Type B pancreatic cell (in vitro differentiated cells): ENCODE measurements around the gene KLK1. TPM values are rescaled to one million over a fixed set of nuclear protein-coding genes. Genes with fewer than 3 reads are reported as not detected.
A peak's percentile ranks its signal among the peaks of the same experiment; 100 is the strongest.

Source experiments
- DNase-seq: peaks from one replicate; pipeline ENCODE4 v3.0.0; 2021; ENCODE audit warnings: mixed read lengths; ENCODE audit not compliant: unreplicated experiment; ENCODE audit errors: extremely low spot score
- H3K27ac Mint-ChIP-seq: 2 replicates; pipeline ENCODE4 v1.8.0; 2021; ENCODE audit warnings: mild to moderate bottlenecking, mixed read lengths
- H3K27me3 Mint-ChIP-seq: 2 replicates; pipeline ENCODE4 v1.8.0; 2021; ENCODE audit warnings: mixed read lengths
- H3K36me3 Mint-ChIP-seq: 2 replicates; pipeline ENCODE4 v1.8.0; 2021; ENCODE audit warnings: mixed read lengths
- H3K4me1 Mint-ChIP-seq: one replicate; pipeline ENCODE4 v1.8.0; 2021; ENCODE audit warnings: mixed read lengths; ENCODE audit not compliant: unreplicated experiment
- H3K4me3 Mint-ChIP-seq: 2 replicates; pipeline ENCODE4 v1.8.0; 2021; ENCODE audit warnings: mild to moderate bottlenecking, mixed read lengths
- H3K9me3 Mint-ChIP-seq: 2 replicates; pipeline ENCODE4 v1.8.0; 2021; ENCODE audit warnings: mixed read lengths
- total RNA-seq: library from RNA; stranded (reverse); gene quantifications from 2 replicates; pipeline ENCODE4 v1.2.1, GENCODE V29; 2021; ENCODE audit warnings: low replicate concordance
- TF ChIP-seq, protein P1 (sequence below): fragments of 200-600 bp; sonication (generic); conservative IDR thresholded peaks from 2 replicates; pipeline ENCODE4 v1.5.0; 2021; ENCODE audit warnings: antibody characterized with exemption, mild to moderate bottlenecking

Gene KLK1
- total RNA-seq, 1 donor from 2014 or later = 1.5 TPM

DNA sequence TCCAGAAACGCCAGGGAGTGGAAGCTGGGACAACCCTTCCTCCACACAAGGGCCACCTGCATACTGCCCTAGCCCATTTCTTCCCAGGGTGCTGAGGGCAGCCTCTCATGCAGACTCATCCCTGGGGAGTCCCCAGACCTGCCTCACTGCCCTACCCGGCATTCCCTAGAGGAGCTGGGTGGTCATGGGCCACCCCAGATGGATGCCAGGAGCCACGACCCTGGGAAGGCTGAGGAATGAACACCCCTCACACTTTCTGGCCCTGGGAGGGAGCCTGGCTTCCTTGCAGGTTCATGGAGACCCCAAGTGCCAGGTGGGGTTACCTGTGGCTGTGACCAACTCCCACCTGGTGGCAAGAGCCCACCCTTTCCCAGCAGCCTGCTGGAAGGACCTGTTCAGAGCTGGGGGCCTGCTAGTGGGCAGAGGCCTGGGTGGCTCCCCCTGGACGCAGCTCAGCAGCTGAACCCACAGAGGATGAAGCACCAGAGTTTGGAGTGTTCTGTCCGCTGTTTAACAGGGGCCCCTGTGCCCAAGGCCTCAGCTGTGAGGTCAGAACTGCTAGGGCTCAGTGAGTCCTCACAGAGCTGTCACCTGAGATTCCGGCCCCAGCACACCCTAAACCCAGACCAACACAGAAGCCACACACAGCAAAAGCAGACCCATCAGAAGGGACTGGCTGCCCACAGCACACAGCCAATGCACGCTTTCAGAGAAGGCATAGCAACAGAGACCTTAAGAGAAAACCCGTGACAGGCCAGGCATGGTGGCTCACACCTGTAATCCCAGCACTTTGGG is 26.8 kb downstream of the KLK1 start:
- TF ChIP-seq, protein P1, sequence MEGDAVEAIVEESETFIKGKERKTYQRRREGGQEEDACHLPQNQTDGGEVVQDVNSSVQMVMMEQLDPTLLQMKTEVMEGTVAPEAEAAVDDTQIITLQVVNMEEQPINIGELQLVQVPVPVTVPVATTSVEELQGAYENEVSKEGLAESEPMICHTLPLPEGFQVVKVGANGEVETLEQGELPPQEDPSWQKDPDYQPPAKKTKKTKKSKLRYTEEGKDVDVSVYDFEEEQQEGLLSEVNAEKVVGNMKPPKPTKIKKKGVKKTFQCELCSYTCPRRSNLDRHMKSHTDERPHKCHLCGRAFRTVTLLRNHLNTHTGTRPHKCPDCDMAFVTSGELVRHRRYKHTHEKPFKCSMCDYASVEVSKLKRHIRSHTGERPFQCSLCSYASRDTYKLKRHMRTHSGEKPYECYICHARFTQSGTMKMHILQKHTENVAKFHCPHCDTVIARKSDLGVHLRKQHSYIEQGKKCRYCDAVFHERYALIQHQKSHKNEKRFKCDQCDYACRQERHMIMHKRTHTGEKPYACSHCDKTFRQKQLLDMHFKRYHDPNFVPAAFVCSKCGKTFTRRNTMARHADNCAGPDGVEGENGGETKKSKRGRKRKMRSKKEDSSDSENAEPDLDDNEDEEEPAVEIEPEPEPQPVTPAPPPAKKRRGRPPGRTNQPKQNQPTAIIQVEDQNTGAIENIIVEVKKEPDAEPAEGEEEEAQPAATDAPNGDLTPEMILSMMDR = no peak
- H3K36me3 Mint-ChIP-seq = peaks cover 6% of the 10 kb centered on the region
- H3K4me1 Mint-ChIP-seq = peaks cover 6% of the 10 kb centered on the region
- H3K4me3 Mint-ChIP-seq = no peak overlapping the region
- no peak overlapping the region for H3K27ac Mint-ChIP-seq
- DNase-seq = no peak
- H3K27me3 Mint-ChIP-seq = no peaks in the 10 kb centered on the region
- H3K9me3 Mint-ChIP-seq = no peaks in the 10 kb centered on the region

DNA sequence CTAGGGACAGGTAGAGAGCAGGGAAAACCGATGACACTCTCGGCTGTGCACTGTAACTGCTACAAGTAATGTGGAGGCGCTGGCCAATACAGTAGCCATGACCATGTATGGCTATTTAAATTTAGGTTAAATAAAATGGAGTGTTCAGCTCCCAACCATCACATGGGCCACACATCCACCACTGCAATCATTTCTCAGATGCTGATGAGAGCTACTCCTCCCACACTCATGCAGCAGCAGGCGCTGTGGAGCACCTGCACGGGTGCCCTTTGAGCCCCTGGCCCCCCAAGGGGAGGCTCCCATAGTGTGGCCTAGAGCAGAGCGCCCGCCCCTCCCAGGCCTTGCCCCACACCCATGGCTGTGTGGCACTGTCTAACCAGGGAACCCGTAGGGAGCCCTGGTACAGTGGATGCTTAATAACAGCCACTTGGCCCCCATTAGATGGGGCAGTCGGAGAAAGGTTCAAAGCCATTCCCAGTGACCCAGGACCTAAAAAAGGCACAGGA is 27.4 kb downstream of the KLK1 start:
- Mint-ChIP-seq H3K27me3 (no peaks in the 10 kb centered on the region), H3K4me1 (peaks cover 4% of the 10 kb centered on the region), H3K27ac (no peak overlapping the region), H3K9me3 (no peaks in the 10 kb centered on the region), H3K4me3 (no peak overlapping the region), H3K36me3 (peaks cover 5% of the 10 kb centered on the region)
- TF ChIP-seq, protein P1 = no peak
- DNase-seq = no peak

DNA sequence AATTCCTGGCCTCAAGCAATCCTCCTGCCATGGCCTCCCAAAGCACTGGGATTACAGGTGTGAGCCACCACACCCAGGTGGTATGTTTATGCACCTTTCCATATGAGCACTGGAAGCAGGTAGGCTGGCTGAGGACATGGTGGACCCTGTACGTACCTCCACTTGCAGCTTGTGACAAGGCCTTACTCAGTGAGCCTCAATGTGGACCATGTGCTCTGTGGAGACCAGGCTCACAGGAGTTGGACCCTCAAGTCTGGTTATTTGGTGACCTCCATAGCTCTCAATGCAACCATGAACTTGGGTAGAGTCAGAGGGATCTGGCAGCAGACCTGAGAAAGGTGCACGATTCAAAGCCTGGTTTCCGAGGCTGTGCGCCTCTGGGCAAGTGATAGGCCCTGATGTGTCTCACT is 27.9 kb downstream of the KLK1 start:
- DNase-seq = no peak
- TF ChIP-seq, protein P1 = no peak
- no peaks in the 10 kb centered on the region for H3K9me3 Mint-ChIP-seq
- no peaks in the 10 kb centered on the region for H3K36me3 Mint-ChIP-seq
- no peak overlapping the region for H3K4me3 Mint-ChIP-seq
- H3K27ac Mint-ChIP-seq = no peak overlapping the region
- H3K4me1 Mint-ChIP-seq = no peaks in the 10 kb centered on the region
- no peaks in the 10 kb centered on the region for H3K27me3 Mint-ChIP-seq

DNA sequence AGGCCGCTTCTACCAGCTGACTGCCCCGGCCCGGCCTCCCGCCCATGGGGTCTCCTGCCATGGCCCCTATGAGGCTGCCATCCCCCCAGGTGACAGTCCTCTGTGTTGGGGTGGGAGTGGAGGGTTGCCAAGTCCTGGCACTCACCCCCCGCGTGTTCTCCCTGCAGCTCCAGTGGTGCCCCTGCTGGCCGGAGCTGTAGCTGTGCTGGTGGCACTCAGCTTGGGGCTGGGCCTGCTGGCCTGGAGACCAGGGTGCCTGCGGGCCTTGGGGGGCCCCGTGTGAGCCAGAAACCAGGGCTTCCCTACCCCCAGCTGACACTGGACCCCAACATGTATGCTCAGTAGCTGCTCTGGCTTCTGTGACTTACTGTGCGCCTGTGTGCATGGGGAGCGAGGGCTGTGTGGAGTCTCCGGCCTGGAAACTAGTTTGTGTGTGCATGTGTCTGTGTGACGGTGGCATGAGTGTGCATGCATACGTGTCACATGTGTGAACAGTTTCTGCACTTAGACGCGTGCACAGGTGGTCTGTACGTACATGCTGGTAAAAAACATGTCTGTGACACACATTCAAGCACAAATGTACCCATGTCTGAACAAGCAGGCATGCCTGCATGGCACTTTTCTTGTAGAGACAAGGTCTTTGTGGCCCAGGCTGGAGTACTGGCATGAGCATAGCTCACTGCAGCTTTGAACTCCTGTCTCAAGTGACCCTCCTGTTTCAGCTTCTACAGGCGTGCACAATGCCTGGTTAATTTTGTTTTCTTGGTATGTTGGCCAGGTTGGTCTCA is 28.5 kb downstream of the KLK1 start:
- Mint-ChIP-seq H3K9me3 (no peaks in the 10 kb centered on the region), H3K27ac (no peak overlapping the region), H3K4me1 (no peaks in the 10 kb centered on the region), H3K36me3 (no peaks in the 10 kb centered on the region), H3K27me3 (no peaks in the 10 kb centered on the region), H3K4me3 (no peak overlapping the region)
- no peak for DNase-seq
- TF ChIP-seq, protein P1 = peak; percentile 42

DNA sequence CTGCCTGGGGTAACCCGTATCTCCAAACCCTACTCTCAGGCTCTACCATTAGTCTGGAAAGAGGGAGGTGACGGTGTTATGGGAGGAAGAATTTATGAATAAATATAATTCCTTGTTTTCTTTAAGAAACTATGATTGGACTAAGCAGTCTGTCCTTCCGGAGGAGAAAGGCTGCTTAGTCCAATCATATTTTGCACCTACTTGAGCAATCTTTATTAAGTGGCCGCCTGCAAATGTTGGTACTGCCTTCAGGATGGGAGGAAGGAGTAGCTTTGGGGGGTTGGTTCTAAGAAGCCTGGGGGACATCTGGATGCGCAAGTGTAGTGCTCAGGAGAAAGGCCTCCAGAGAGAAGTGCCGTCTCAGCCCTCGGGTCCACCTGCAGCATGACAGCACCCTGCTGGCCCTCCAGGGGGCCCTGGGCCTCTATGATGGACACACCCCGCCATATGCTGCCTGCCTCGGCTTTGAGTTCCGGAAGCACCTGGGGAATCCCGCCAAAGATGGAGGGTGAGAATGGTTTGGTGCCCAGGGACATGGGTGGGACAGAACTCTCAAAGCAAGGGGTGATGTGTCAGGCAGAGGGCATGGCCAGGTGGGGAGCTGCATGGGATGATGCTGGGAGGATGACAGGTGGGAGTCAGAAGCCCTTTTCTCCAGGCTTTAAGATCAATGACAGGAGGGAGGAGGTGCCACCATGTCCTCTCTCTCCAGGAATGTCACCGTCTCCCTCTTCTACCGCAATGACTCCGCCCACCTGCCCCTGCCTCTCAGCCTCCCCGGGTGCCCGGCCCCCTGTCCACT is 29.3 kb downstream of the KLK1 start:
- no peaks in the 10 kb centered on the region for H3K4me1 Mint-ChIP-seq
- H3K9me3 Mint-ChIP-seq = no peaks in the 10 kb centered on the region
- H3K4me3 Mint-ChIP-seq = no peak overlapping the region
- no peaks in the 10 kb centered on the region for H3K36me3 Mint-ChIP-seq
- TF ChIP-seq, protein P1 = no peak
- H3K27ac Mint-ChIP-seq = peak overlapping the region; percentile 46
- DNase-seq = no peak
- H3K27me3 Mint-ChIP-seq = no peaks in the 10 kb centered on the region
